GM12891 (cell line): ENCODE data around the gene INSIG2.

Experiments used
- POLR2A ChIP-seq: IDR thresholded peaks from 2 replicates; pipeline ENCODE4 v1.6.1; 2011; ENCODE audit warnings: low read depth, low read length, control low read depth
- POLR2AphosphoS5 ChIP-seq: IDR thresholded peaks from 2 replicates; pipeline ENCODE4 v1.6.1; 2011; ENCODE audit warnings: low read depth, low read length, control low read depth
- SPI1 ChIP-seq: IDR thresholded peaks from 2 replicates; pipeline ENCODE4 v1.6.1; 2011; ENCODE audit warnings: low read depth, low read length, control low read depth
- TAF1 ChIP-seq: IDR thresholded peaks from 2 replicates; pipeline ENCODE4 v1.6.1; 2011; ENCODE audit warnings: low read depth, low read length, control low read depth

DNA sequence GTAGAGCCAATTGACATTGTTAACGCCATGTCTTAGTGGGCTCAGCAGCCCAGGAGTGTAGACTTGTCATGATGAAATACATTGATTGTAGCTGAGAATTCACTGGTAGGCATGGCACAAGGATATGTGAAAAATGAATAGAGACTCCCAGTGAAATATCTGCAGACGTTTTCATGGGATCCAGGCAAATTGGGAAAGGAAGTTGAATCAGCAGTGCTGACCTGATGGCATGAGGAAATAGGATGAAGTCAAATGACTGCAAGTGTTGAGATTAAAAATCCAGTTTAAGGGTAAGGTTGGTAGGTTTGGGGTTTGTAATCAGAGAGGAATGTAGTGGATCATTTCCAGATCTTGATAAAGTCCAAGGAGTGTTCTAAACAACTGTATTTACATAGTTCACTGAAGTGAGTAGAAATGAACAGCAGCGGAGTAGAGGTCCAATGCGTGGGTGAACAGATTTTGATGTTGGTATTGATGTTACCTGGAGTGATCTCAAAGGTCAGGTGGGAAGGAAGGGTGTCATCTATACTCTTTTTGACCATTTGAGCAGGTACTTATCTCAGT is 24.6 kb downstream of the INSIG2 start:
- TF ChIP-seq POLR2AphosphoS5: no peak
- no peak for TF ChIP-seq POLR2A
- TF ChIP-seq TAF1: no peak
- no peak for TF ChIP-seq SPI1
